ENCODE measurements around the gene IL22RA2.

The IL22RA2 gene

GRCh38 chr6:137190583-137191094 lies 17.2 kb upstream of the IL22RA2 start:
- no peak for DNase-seq
- 100% methylated on average over 3 of the region's 5 CpGs for WGBS (ENCODE audit: insufficient coverage)
- H3K4me3 ChIP-seq (ENCODE audit: control insufficient read depth in 1 of 7, extremely low read depth in 1 of 7, insufficient read depth in 4 of 7, low read depth in 2 of 7, low read length in 6 of 7) = no peak overlapping the region
- ChIA-PET CTCF (interaction anchor here (1.0 kb wide), 1 partner anchor 27 kb away, joined by 3 read pairs; no protein-coding TSS in a partner anchor), POLR2A (no interaction called here)
- no peaks in the 10 kb centered on the region for H3K4me1 ChIP-seq (ENCODE audit: control extremely low read depth in 1 of 4, control insufficient read depth in 4 of 4, insufficient read depth in 4 of 4, low read length in 3 of 4)
- H3K9me3 ChIP-seq (ENCODE audit: control extremely low read depth in 1 of 5, control insufficient read depth in 4 of 5, insufficient read depth in 2 of 5, low read depth in 1 of 5, low read length in 4 of 5) = peaks cover 5 to 36% (median 9%) of the 10 kb centered on the region in 5 experiments
- H3K27me3 ChIP-seq (replicated peaks in 2 of 5; ENCODE audit: control insufficient read depth in 4 of 5, insufficient read depth in 5 of 5, low read length in 4 of 5) = no peaks in the 10 kb centered on the region
- no peaks in the 10 kb centered on the region for H3K36me3 ChIP-seq (ENCODE audit: control insufficient read depth in 4 of 4, insufficient read depth in 4 of 4, low read length in 3 of 4)
- H3K27ac ChIP-seq (ENCODE audit: insufficient read depth in 1 of 2, low read depth in 1 of 2, low read length in 2 of 2, poor library complexity in 1 of 2, severe bottlenecking in 2 of 2) = no peak overlapping the region

DNA sequence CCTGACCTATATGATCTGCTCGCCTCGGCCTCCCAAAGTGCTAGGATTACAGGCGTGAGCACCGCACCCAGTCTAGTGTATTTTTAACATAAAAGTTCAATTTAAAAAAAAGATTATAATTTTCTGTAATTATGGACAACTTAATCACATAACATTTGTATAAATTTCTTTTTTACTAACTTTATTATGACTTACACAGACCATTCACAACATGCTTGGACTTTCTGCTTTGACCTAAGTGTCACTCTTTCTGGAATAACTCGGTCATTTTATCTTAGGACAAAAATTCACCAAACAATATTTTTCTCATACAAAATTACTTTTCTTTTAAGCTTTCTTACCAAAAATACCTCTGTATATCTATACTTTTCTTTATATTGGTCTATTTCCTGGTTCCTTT lies 15.4 kb upstream of the IL22RA2 start:
- peak in 2 of 3 donors; percentile 24 to 43 for DNase-seq
- H3K9me3 ChIP-seq (ENCODE audit: control extremely low read depth in 1 of 5, control insufficient read depth in 4 of 5, insufficient read depth in 2 of 5, low read depth in 1 of 5, low read length in 4 of 5) = peaks cover 7 to 54% (median 21%) of the 10 kb centered on the region in 5 experiments
- WGBS (ENCODE audit: insufficient coverage) = 100% methylated on average over 1 of the region's 5 CpGs

DNA sequence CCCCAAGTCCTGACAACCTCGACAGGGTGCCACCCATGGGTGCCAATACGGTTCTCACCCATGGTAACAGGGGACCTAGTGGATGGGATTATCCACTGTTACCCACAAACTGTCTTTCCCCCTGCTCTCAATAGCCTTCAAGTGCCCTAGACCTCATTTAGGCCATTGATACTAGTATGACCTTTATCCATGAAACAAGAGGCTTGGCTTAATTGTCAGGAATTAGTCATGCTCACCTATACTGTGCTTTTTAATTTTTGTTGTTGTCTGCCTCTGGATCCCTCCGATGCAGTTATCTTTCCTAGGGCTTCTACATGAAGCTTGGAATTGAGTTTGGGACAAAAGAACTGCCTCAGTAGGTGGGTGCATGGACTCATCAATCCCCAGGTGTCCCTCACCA lies 11.8 kb upstream of the IL22RA2 start:
- ChIA-PET POLR2A (no interaction called here), CTCF (no interaction called here)
- 92% methylated on average over 3 of the region's 3 CpGs for WGBS (ENCODE audit: insufficient coverage)

More for the DNA sequence above, 15.4 kb upstream of the IL22RA2 start:
- ChIA-PET POLR2A (interaction anchor here (0.6 kb wide), 1 partner anchor 60 kb away, joined by 3 read pairs; no protein-coding TSS in a partner anchor), CTCF (no interaction called here)
- H3K36me3 ChIP-seq (ENCODE audit: control insufficient read depth in 4 of 4, insufficient read depth in 4 of 4, low read length in 3 of 4) = no peaks in the 10 kb centered on the region
- H3K4me3 ChIP-seq (ENCODE audit: control insufficient read depth in 1 of 7, extremely low read depth in 1 of 7, insufficient read depth in 4 of 7, low read depth in 2 of 7, low read length in 6 of 7) = no peak overlapping the region
- H3K27me3 ChIP-seq (replicated peaks in 2 of 5; ENCODE audit: control insufficient read depth in 4 of 5, insufficient read depth in 5 of 5, low read length in 4 of 5) = no peaks in the 10 kb centered on the region
- no peak overlapping the region for H3K27ac ChIP-seq (ENCODE audit: insufficient read depth in 1 of 2, low read depth in 1 of 2, low read length in 2 of 2, poor library complexity in 1 of 2, severe bottlenecking in 2 of 2)
- no peaks in the 10 kb centered on the region for H3K4me1 ChIP-seq (ENCODE audit: control extremely low read depth in 1 of 4, control insufficient read depth in 4 of 4, insufficient read depth in 4 of 4, low read length in 3 of 4)

DNA sequence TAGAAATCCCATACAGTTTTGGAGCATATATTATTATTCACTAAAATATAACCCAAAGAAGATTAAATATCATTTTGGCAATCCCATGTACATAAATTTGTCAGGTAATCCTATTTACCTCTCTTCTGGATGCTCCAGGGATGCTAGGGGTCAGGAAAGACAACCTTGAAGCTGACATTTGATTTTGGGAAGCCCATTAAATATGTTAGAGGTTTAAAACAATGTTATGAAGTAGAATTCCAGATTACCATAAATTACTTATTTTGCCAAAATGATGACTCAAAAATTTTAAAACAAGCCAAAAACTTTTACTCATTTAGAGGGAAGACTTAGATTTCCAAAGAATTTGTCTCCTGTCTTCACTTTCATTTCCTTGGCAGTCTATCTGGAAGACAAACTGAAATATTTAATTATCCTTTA lies 9.2 kb upstream of the IL22RA2 start:
- DNase-seq = no peak
- Histone ChIP-seq H3K9me3 (ENCODE audit: control extremely low read depth in 1 of 5, control insufficient read depth in 4 of 5, insufficient read depth in 2 of 5, low read depth in 1 of 5, low read length in 4 of 5) (peaks cover 4 to 79% (median 24%) of the 10 kb centered on the region in 5 experiments), H3K4me1 (ENCODE audit: control extremely low read depth in 1 of 4, control insufficient read depth in 4 of 4, insufficient read depth in 4 of 4, low read length in 3 of 4) (no peaks in the 10 kb centered on the region), H3K27me3 (replicated peaks in 2 of 5; ENCODE audit: control insufficient read depth in 4 of 5, insufficient read depth in 5 of 5, low read length in 4 of 5) (no peaks in the 10 kb centered on the region), H3K36me3 (ENCODE audit: control insufficient read depth in 4 of 4, insufficient read depth in 4 of 4, low read length in 3 of 4) (no peaks in the 10 kb centered on the region), H3K4me3 (ENCODE audit: control insufficient read depth in 1 of 7, extremely low read depth in 1 of 7, insufficient read depth in 4 of 7, low read depth in 2 of 7, low read length in 6 of 7) (no peak overlapping the region), H3K27ac (ENCODE audit: insufficient read depth in 1 of 2, low read depth in 1 of 2, low read length in 2 of 2, poor library complexity in 1 of 2, severe bottlenecking in 2 of 2) (no peak overlapping the region)
- POLR2A ChIA-PET = interaction anchor here (0.5 kb wide), 1 partner anchor 617 kb away, joined by 3 read pairs; no protein-coding TSS in a partner anchor
- CTCF ChIA-PET = no interaction called here

More for the DNA sequence above, 11.8 kb upstream of the IL22RA2 start:
- no peaks in the 10 kb centered on the region for H3K27me3 ChIP-seq (replicated peaks in 2 of 5; ENCODE audit: control insufficient read depth in 4 of 5, insufficient read depth in 5 of 5, low read length in 4 of 5)
- H3K9me3 ChIP-seq (ENCODE audit: control extremely low read depth in 1 of 5, control insufficient read depth in 4 of 5, insufficient read depth in 2 of 5, low read depth in 1 of 5, low read length in 4 of 5) = peaks cover 9 to 67% (median 24%) of the 10 kb centered on the region in 5 experiments
- DNase-seq = no peak
- H3K4me3 ChIP-seq (ENCODE audit: control insufficient read depth in 1 of 7, extremely low read depth in 1 of 7, insufficient read depth in 4 of 7, low read depth in 2 of 7, low read length in 6 of 7) = no peak overlapping the region
- no peaks in the 10 kb centered on the region for H3K36me3 ChIP-seq (ENCODE audit: control insufficient read depth in 4 of 4, insufficient read depth in 4 of 4, low read length in 3 of 4)
- H3K27ac ChIP-seq (ENCODE audit: insufficient read depth in 1 of 2, low read depth in 1 of 2, low read length in 2 of 2, poor library complexity in 1 of 2, severe bottlenecking in 2 of 2) = no peak overlapping the region
- no peaks in the 10 kb centered on the region for H3K4me1 ChIP-seq (ENCODE audit: control extremely low read depth in 1 of 4, control insufficient read depth in 4 of 4, insufficient read depth in 4 of 4, low read length in 3 of 4)

DNA sequence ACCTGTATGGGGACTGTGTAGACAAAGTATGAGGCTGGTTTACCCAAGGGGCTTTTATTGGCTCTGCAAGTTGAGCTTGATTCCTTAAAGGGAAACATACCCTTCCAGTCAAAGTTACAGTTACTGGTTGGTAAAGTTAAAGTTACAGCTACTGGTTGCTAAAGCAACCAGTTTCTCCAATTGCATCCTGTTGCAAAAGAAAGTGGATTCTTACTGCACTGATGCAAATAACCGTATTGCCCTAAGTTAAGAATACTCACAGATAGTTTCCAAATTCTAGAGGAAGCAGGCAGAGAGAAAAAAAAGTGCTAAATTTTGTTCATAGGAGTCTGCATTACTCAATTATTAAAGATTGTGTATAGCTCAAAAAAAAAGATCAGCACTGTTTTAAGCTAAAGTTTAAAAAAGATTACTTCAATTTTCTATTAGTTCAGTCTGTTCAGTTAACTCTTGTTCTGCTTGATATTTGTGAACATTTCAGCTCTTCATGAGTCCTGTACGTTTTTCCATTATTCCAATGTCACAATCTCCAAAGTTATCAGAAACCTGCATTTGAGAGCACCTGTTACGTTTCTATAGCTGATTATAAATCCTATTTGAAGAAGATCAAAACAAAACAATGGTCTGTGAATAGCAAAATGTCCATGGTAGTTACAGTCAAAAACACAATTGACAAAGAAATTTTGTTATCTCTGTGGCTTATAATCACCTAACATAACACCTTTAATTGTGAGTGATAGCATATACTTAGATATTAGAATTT lies 8.6 kb upstream of the IL22RA2 start:
- CTCF ChIA-PET = no interaction called here
- H3K36me3 ChIP-seq (ENCODE audit: control insufficient read depth in 4 of 4, insufficient read depth in 4 of 4, low read length in 3 of 4) = no peaks in the 10 kb centered on the region
- peaks cover 2 to 77% (median 24%) of the 10 kb centered on the region in 5 experiments for H3K9me3 ChIP-seq (ENCODE audit: control extremely low read depth in 1 of 5, control insufficient read depth in 4 of 5, insufficient read depth in 2 of 5, low read depth in 1 of 5, low read length in 4 of 5)
- no CpG with 5 or more reads among the region's 3 CpGs for WGBS (ENCODE audit: insufficient coverage)
- H3K4me1 ChIP-seq (ENCODE audit: control extremely low read depth in 1 of 4, control insufficient read depth in 4 of 4, insufficient read depth in 4 of 4, low read length in 3 of 4) = no peaks in the 10 kb centered on the region
- no peak overlapping the region for H3K4me3 ChIP-seq (ENCODE audit: control insufficient read depth in 1 of 7, extremely low read depth in 1 of 7, insufficient read depth in 4 of 7, low read depth in 2 of 7, low read length in 6 of 7)
- peak in 1 of 3 donors; percentile 30 for DNase-seq
- POLR2A ChIA-PET = no interaction called here
- H3K27ac ChIP-seq (ENCODE audit: insufficient read depth in 1 of 2, low read depth in 1 of 2, low read length in 2 of 2, poor library complexity in 1 of 2, severe bottlenecking in 2 of 2) = no peak overlapping the region
- H3K27me3 ChIP-seq (replicated peaks in 2 of 5; ENCODE audit: control insufficient read depth in 4 of 5, insufficient read depth in 5 of 5, low read length in 4 of 5) = no peaks in the 10 kb centered on the region

DNA sequence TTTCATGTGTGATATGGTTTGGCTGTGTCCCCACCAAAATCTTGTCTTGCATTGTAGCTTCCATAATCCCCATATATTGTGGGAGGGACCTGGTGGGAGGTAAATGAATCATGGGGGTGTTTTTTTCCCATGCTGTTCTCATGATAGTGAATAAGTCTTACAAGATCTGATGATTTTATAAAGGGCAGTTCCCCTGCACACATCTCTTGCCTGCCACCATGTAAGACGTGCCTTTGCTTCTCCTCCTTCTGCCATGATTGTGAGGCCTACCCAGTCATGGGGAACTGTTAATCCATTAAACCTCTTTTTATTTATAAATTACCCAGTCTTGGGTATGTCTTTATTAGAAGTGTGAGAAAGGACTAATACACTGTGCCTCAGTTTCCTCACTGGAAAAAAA lies 4.2 kb upstream of the IL22RA2 start:
- no peak for DNase-seq
- Histone ChIP-seq H3K27ac (ENCODE audit: insufficient read depth in 1 of 2, low read depth in 1 of 2, low read length in 2 of 2, poor library complexity in 1 of 2, severe bottlenecking in 2 of 2) (no peak overlapping the region), H3K27me3 (replicated peaks in 2 of 5; ENCODE audit: control insufficient read depth in 4 of 5, insufficient read depth in 5 of 5, low read length in 4 of 5) (no peaks in the 10 kb centered on the region), H3K4me1 (ENCODE audit: control extremely low read depth in 1 of 4, control insufficient read depth in 4 of 4, insufficient read depth in 4 of 4, low read length in 3 of 4) (no peaks in the 10 kb centered on the region), H3K4me3 (ENCODE audit: control insufficient read depth in 1 of 7, extremely low read depth in 1 of 7, insufficient read depth in 4 of 7, low read depth in 2 of 7, low read length in 6 of 7) (no peak overlapping the region), H3K36me3 (ENCODE audit: control insufficient read depth in 4 of 4, insufficient read depth in 4 of 4, low read length in 3 of 4) (no peaks in the 10 kb centered on the region), H3K9me3 (ENCODE audit: control extremely low read depth in 1 of 5, control insufficient read depth in 4 of 5, insufficient read depth in 2 of 5, low read depth in 1 of 5, low read length in 4 of 5) (peaks cover 0 to 40% (median 12%) of the 10 kb centered on the region in 5 experiments)
- ChIA-PET POLR2A (no interaction called here), CTCF (interaction anchor here (0.7 to 0.9 kb wide), 2 partner anchors 11 to 76 kb away, joined by 3 read pairs; no protein-coding TSS in a partner anchor)
- WGBS (ENCODE audit: insufficient coverage) = no CpG with 5 or more reads among the region's 1 CpG

- no peak for DNase-seq
- ChIA-PET POLR2A (no interaction called here), CTCF (interaction anchor here (0.6 to 0.9 kb wide), 2 partner anchors 10 to 1539 kb away, joined by 3 read pairs; no protein-coding TSS in a partner anchor)
Measured at GRCh38 chr6:137176729-137177128, 3.3 kb upstream of the IL22RA2 start.

More at GRCh38 chr6:137176729-137177128, 3.3 kb upstream of the IL22RA2 start:
- Histone ChIP-seq H3K27ac (ENCODE audit: insufficient read depth in 1 of 2, low read depth in 1 of 2, low read length in 2 of 2, poor library complexity in 1 of 2, severe bottlenecking in 2 of 2) (no peak overlapping the region), H3K9me3 (ENCODE audit: control extremely low read depth in 1 of 5, control insufficient read depth in 4 of 5, insufficient read depth in 2 of 5, low read depth in 1 of 5, low read length in 4 of 5) (peaks cover 0 to 34% (median 10%) of the 10 kb centered on the region in 5 experiments), H3K36me3 (ENCODE audit: control insufficient read depth in 4 of 4, insufficient read depth in 4 of 4, low read length in 3 of 4) (no peaks in the 10 kb centered on the region), H3K27me3 (replicated peaks in 2 of 5; ENCODE audit: control insufficient read depth in 4 of 5, insufficient read depth in 5 of 5, low read length in 4 of 5) (no peaks in the 10 kb centered on the region), H3K4me1 (ENCODE audit: control extremely low read depth in 1 of 4, control insufficient read depth in 4 of 4, insufficient read depth in 4 of 4, low read length in 3 of 4) (no peaks in the 10 kb centered on the region), H3K4me3 (ENCODE audit: control insufficient read depth in 1 of 7, extremely low read depth in 1 of 7, insufficient read depth in 4 of 7, low read depth in 2 of 7, low read length in 6 of 7) (no peak overlapping the region)
- 100% methylated on average over 5 of the region's 5 CpGs for WGBS (ENCODE audit: insufficient coverage)

All from common myeloid progenitor, CD34-positive (primary cell).